Activated T-helper 17 cell treated with anti-CD3 and anti-CD28 coated beads, Interleukin-2, amount 50 U/mL, for 72 hours (primary cell): ENCODE measurements around the gene CDH3. TPM values are rescaled to one million over a fixed set of nuclear protein-coding genes. Genes with fewer than 3 reads are reported as not detected.

Experiments used
- total RNA-seq, 2 donors: library from RNA; stranded (reverse); gene quantifications; one replicate each; pipeline ENCODE4 v1.2.3, GENCODE V29; 2022

The CDH3 gene
- total RNA-seq, 2 donors from 2014 or later, result 0.86 to 0.87 TPM

Other genes starting within 250 kb of the CDH3 start
- gene SMPD3, start 196.8 kb upstream of the CDH3 start, total RNA-seq, result under 1 TPM; 0.19 to 0.45 TPM
- gene ZFP90, start 106.0 kb upstream of the CDH3 start, total RNA-seq, result 10 to 100 TPM; 26.5 to 30.5 TPM
- 1 to 10 TPM; 1.8 to 3.0 TPM for gene CDH1, start 92.0 kb downstream of the CDH3 start, total RNA-seq
- 10 to 100 TPM; 24.1 to 36.3 TPM for gene TANGO6, start 198.2 kb downstream of the CDH3 start, total RNA-seq